K562 (cell line): ENCODE data around the gene CCDC9. TPM values are rescaled to one million over a fixed set of nuclear protein-coding genes. Genes with fewer than 3 reads are reported as not detected.

Experiments used
- CBX1 ChIP-seq: sonication (generic); IDR thresholded peaks from 2 replicates; pipeline ENCODE4 v1.6.1; 2016; ENCODE audit warnings: antibody characterized with exemption, low read depth, mild to moderate bottlenecking
- HEY1 ChIP-seq: fragments of 250-450 bp; sonication (Bioruptor Pico); IDR thresholded peaks from 2 replicates; pipeline ENCODE4 v1.5.0; 2020; ENCODE audit warnings: mild to moderate bottlenecking, moderate library complexity, borderline replicate concordance
- HNRNPUL1 ChIP-seq: fragments of 200-400 bp; formaldehyde crosslinking; IDR thresholded peaks from 2 replicates; pipeline ENCODE4 v1.6.1; 2017; ENCODE audit warnings: low read length
- ID3 ChIP-seq, 2 experiments: fragments of 250-450 bp in 1 of 2; fragments of 450-650 bp in 1 of 2; sonication (Bioruptor Pico) in 1 of 2; IDR thresholded peaks; 2 replicates each; pipeline versions ENCODE4 v1.6.1 to v1.8.0; 2016 to 2021; ENCODE audit warnings: mild to moderate bottlenecking in 2 of 2, moderate library complexity in 2 of 2, missing compliant biosample characterization in 1 of 2, missing genetic modification characterization in 1 of 2
- MAFK ChIP-seq: IDR thresholded peaks from 2 replicates; pipeline ENCODE4 v1.6.1; 2011; ENCODE audit warnings: low read length, improper control_type of control experiment
- MCM5 ChIP-seq: fragments of 450-650 bp; IDR thresholded peaks from 2 replicates; pipeline ENCODE4 v1.6.1; 2016; ENCODE audit warnings: low read depth
- MTF1 ChIP-seq: fragments of 250-450 bp; sonication (Bioruptor Pico); IDR thresholded peaks from 2 replicates; pipeline ENCODE4 v1.9.0; 2021; ENCODE audit warnings: moderate library complexity, mild to moderate bottlenecking, inconsistent platforms, borderline replicate concordance
- PCBP2 ChIP-seq: fragments of 200-400 bp; formaldehyde crosslinking; IDR thresholded peaks from 2 replicates; pipeline ENCODE4 v1.6.1; 2018; ENCODE audit warnings: low read length, low read depth, mild to moderate bottlenecking, moderate library complexity; ENCODE audit not compliant: poor library complexity, severe bottlenecking
- RBM25 ChIP-seq: fragments of 200-400 bp; formaldehyde crosslinking; IDR thresholded peaks from 2 replicates; pipeline ENCODE4 v1.6.1; 2018; ENCODE audit warnings: low read length, low read depth, moderate library complexity; ENCODE audit not compliant: severe bottlenecking
- STAT5B ChIP-seq: fragments of 250-450 bp; sonication (Bioruptor Pico); IDR thresholded peaks from 2 replicates; pipeline ENCODE4 v1.8.0; 2021; ENCODE audit warnings: mild to moderate bottlenecking, inconsistent platforms
- TEAD2 ChIP-seq: fragments of 450-650 bp; IDR thresholded peaks from 2 replicates; pipeline ENCODE4 v1.6.1; 2016; ENCODE audit warnings: missing genetic modification characterization, control low read depth, missing compliant biosample characterization
- USF2 ChIP-seq: sonication (generic); formaldehyde crosslinking; IDR thresholded peaks from 2 replicates; pipeline ENCODE4 v1.5.0; 2020; ENCODE audit warnings: missing genetic modification reagents
- ZFX ChIP-seq: sonication (generic); formaldehyde crosslinking; IDR thresholded peaks from 2 replicates; pipeline ENCODE4 v1.8.0; 2022; ENCODE audit warnings: mild to moderate bottlenecking, missing genetic modification reagents, moderate library complexity
- ZNF23 ChIP-seq: fragments of 250-450 bp; sonication (Bioruptor Pico); IDR thresholded peaks from 2 replicates; pipeline ENCODE4 v1.4.0; 2020; ENCODE audit warnings: mild to moderate bottlenecking
- ZNF436 ChIP-seq: fragments of 250-450, 450-650 bp; sonication (Bioruptor Pico); formaldehyde crosslinking; IDR thresholded peaks from 2 replicates; pipeline ENCODE4 v1.7.0; 2020; ENCODE audit warnings: mild to moderate bottlenecking
- polyA plus RNA-seq, 8 experiments: library from polyadenylated mRNA; depleted of rRNA in 4 of 8; stranded (reverse) in 5 of 8; unstranded in 3 of 8; fragments of >200 nt; fragmentation: Nextera tagmentation in 2 of 8; fragmentation: Illumina TruSeq in 1 of 8; extraction: Ambion mirVana in 2 of 8; extraction: Trizol in 1 of 8; gene quantifications; 2 replicates each; pipeline versions ENCODE4 v1.2.1 to v1.2.3, GENCODE V29; 2011 to 2014; ENCODE audit warnings: inconsistent platforms in 1 of 8, missing spikeins in 1 of 8
- total RNA-seq, 7 experiments: library from RNA; depleted of rRNA in 6 of 7; stranded (reverse); fragments of >200 nt in 6 of 7; fragmentation: Illumina TruSeq in 2 of 7; extraction: Trizol in 2 of 7; gene quantifications; 2 replicates each; pipeline versions ENCODE4 v1.2.1 to v1.2.3, GENCODE V29; 2011 to 2021; ENCODE audit warnings: low replicate concordance in 1 of 7
- TF ChIP-seq, protein P1 (sequence below): sonication (generic); formaldehyde crosslinking; IDR thresholded peaks from 2 replicates; pipeline ENCODE4 v1.8.1; 2023; ENCODE audit warnings: mild to moderate bottlenecking, missing genetic modification reagents
- TF ChIP-seq, protein P2 (sequence below): fragments of 450-650 bp; IDR thresholded peaks from one replicate; pipeline ENCODE4 v1.6.1; 2018; ENCODE audit warnings: mild to moderate bottlenecking, moderate library complexity; ENCODE audit not compliant: partially characterized antibody
- TF ChIP-seq, protein P3 (sequence below): fragments of 250-450 bp; sonication (Bioruptor Pico); IDR thresholded peaks from 2 replicates; pipeline ENCODE4 v1.4.0; 2020; ENCODE audit warnings: mild to moderate bottlenecking
- TF ChIP-seq, protein P4 (sequence below): fragments of 250-450 bp; sonication (Bioruptor Pico); IDR thresholded peaks from 2 replicates; pipeline ENCODE4 v1.5.0; 2020; ENCODE audit warnings: mild to moderate bottlenecking, borderline replicate concordance

CCDC9 gene
- total and polyA plus RNA-seq, 9 of the 15 experiments (the other 6 are each of a cell fraction or from before 2014, with no cell fraction given), result 0.23 to 38.6 (median 8.4) TPM

- TF ChIP-seq, protein P1, sequence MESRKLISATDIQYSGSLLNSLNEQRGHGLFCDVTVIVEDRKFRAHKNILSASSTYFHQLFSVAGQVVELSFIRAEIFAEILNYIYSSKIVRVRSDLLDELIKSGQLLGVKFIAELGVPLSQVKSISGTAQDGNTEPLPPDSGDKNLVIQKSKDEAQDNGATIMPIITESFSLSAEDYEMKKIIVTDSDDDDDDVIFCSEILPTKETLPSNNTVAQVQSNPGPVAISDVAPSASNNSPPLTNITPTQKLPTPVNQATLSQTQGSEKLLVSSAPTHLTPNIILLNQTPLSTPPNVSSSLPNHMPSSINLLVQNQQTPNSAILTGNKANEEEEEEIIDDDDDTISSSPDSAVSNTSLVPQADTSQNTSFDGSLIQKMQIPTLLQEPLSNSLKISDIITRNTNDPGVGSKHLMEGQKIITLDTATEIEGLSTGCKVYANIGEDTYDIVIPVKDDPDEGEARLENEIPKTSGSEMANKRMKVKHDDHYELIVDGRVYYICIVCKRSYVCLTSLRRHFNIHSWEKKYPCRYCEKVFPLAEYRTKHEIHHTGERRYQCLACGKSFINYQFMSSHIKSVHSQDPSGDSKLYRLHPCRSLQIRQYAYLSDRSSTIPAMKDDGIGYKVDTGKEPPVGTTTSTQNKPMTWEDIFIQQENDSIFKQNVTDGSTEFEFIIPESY (CRISPR knock-in tag), result peak; percentile 90
- TF ChIP-seq ZNF436 (CRISPR knock-in tag) (no peak), STAT5B (CRISPR knock-in tag) (no peak), ZNF23 (CRISPR knock-in tag) (no peak), MTF1 (no peak), ID3 (CRISPR knock-in tag; IDR thresholded peaks at IDR 0.05) (no peak), ID3 (tag; IDR thresholded peaks at IDR 0.05) (no peak), MAFK (no peak), CBX1 (0 out of 2 replicates have a peak, but pooled peaks have one; percentile 23), USF2 (no peak), MCM5 (no peak), TEAD2 (no peak), RBM25 (peak; percentile 52), ZFX (CRISPR knock-in tag) (no peak), HNRNPUL1 (no peak), HEY1 (CRISPR knock-in tag) (no peak), PCBP2 (no peak)
- TF ChIP-seq, protein P2, sequence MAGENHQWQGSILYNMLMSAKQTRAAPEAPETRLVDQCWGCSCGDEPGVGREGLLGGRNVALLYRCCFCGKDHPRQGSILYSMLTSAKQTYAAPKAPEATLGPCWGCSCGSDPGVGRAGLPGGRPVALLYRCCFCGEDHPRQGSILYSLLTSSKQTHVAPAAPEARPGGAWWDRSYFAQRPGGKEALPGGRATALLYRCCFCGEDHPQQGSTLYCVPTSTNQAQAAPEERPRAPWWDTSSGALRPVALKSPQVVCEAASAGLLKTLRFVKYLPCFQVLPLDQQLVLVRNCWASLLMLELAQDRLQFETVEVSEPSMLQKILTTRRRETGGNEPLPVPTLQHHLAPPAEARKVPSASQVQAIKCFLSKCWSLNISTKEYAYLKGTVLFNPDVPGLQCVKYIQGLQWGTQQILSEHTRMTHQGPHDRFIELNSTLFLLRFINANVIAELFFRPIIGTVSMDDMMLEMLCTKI, result no peak
- TF ChIP-seq, protein P3, sequence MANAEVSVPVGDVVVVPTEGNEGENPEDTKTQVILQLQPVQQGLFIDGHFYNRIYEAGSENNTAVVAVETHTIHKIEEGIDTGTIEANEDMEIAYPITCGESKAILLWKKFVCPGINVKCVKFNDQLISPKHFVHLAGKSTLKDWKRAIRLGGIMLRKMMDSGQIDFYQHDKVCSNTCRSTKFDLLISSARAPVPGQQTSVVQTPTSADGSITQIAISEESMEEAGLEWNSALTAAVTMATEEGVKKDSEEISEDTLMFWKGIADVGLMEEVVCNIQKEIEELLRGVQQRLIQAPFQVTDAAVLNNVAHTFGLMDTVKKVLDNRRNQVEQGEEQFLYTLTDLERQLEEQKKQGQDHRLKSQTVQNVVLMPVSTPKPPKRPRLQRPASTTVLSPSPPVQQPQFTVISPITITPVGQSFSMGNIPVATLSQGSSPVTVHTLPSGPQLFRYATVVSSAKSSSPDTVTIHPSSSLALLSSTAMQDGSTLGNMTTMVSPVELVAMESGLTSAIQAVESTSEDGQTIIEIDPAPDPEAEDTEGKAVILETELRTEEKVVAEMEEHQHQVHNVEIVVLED (CRISPR knock-in tag), result no peak
- TF ChIP-seq, protein P4, sequence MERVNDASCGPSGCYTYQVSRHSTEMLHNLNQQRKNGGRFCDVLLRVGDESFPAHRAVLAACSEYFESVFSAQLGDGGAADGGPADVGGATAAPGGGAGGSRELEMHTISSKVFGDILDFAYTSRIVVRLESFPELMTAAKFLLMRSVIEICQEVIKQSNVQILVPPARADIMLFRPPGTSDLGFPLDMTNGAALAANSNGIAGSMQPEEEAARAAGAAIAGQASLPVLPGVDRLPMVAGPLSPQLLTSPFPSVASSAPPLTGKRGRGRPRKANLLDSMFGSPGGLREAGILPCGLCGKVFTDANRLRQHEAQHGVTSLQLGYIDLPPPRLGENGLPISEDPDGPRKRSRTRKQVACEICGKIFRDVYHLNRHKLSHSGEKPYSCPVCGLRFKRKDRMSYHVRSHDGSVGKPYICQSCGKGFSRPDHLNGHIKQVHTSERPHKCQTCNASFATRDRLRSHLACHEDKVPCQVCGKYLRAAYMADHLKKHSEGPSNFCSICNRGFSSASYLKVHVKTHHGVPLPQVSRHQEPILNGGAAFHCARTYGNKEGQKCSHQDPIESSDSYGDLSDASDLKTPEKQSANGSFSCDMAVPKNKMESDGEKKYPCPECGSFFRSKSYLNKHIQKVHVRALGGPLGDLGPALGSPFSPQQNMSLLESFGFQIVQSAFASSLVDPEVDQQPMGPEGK, result no peak
These were observed 24.0 kb downstream of the CCDC9 start (continued) for GRCh38 chr19:47280183-47280797.
